ENCODE measurements around the gene DUSP10. TPM values are rescaled to one million over a fixed set of nuclear protein-coding genes. Genes with fewer than 3 reads are reported as not detected.

Gene DUSP10
- total RNA-seq, 1 donor from 2014 or later: 65.8 TPM

- no peak for DNase-seq (ENCODE audit: low read depth)
- TF ChIP-seq CTCF (IDR thresholded peaks at IDR 0.05; ENCODE audit: insufficient read depth, low read length, poor library complexity, severe bottlenecking): no peak
- Histone ChIP-seq H3K36me3 (ENCODE audit: control insufficient read depth, insufficient read depth, low read length) (peaks cover 2% of the 10 kb centered on the region), H3K4me3 (ENCODE audit: low read depth, low read length) (no peak overlapping the region), H3K27me3 (ENCODE audit: control insufficient read depth, insufficient read depth, low read length) (no peaks in the 10 kb centered on the region)
Observed at GRCh38 chr1:221718381-221719277, 23.3 kb downstream of the DUSP10 start.

DNA sequence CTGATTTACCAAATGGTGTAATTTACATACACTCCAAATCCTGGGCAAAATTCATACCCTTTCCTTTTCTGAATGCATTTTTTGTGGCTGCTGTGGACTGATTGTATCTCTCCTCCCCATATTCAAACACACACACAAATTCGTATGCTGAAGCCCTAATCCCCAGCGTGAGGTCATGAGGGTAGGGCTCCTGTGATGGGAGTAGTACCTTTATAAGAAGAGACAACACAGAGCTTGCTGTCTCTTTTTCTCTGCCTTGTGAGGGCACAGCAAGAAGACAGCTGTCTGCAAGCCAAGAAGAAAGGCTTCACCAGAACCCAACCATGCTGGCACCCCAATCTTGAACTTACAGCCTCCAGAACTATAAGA is 24.4 kb downstream of the DUSP10 start:
- no peak for DNase-seq (ENCODE audit: low read depth)
- TF ChIP-seq CTCF (IDR thresholded peaks at IDR 0.05; ENCODE audit: insufficient read depth, low read length, poor library complexity, severe bottlenecking): no peak
- H3K27me3 ChIP-seq (ENCODE audit: control insufficient read depth, insufficient read depth, low read length): no peaks in the 10 kb centered on the region
- H3K36me3 ChIP-seq (ENCODE audit: control insufficient read depth, insufficient read depth, low read length): peaks cover 2% of the 10 kb centered on the region
- H3K4me3 ChIP-seq (ENCODE audit: low read depth, low read length): no peak overlapping the region

- Histone ChIP-seq H3K36me3 (ENCODE audit: control insufficient read depth, insufficient read depth, low read length) (no peaks in the 10 kb centered on the region), H3K27me3 (ENCODE audit: control insufficient read depth, insufficient read depth, low read length) (no peaks in the 10 kb centered on the region), H3K4me3 (ENCODE audit: low read depth, low read length) (no peak overlapping the region)
- DNase-seq (ENCODE audit: low read depth): no peak
- no peak for TF ChIP-seq CTCF (IDR thresholded peaks at IDR 0.05; ENCODE audit: insufficient read depth, low read length, poor library complexity, severe bottlenecking)
Observed at GRCh38 chr1:221716713-221717484, 25.0 kb downstream of the DUSP10 start.

DNA sequence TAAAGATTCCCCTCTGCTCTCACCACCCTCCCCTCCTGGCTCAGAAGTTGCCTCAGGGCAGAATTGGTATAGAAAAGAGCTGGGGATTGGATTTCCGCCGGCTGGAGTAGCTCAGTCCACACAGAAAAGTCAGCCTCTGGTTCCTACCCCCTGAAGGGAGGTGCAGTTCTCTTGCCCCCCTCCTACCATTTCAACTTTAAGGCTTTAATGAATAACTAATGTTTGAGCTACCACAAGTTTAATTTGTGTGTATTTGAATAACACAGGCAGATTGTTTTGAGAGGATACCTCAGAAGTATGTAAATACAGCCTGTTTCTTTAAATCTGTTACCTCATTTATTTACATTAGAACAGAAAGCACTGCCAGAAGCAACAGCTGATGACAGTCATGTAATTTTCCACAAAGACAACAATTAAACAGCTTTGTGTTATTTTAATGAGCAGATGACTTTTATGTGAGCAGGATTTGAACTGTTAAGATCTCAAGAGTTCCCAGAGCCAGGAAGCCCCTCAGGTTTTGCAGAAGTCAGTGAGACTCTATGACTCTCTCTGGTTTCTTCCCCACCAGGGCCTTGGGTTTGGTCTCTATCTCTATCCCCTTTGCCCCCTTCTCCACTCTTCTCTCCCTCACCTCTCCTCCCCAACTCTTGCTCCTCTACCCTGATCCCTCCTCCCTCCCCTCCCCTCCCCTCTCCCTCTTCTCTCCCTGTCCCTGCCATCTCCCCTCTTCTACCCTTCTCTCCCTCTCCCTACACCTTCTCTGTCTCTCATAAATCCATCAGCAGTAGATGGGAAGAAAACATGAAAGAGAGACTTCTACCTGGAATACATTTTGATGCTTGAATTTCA is 26.3 kb downstream of the DUSP10 start:
- H3K36me3 ChIP-seq (ENCODE audit: control insufficient read depth, insufficient read depth, low read length): no peaks in the 10 kb centered on the region
- no peak for DNase-seq (ENCODE audit: low read depth)
- H3K27me3 ChIP-seq (ENCODE audit: control insufficient read depth, insufficient read depth, low read length): no peaks in the 10 kb centered on the region
- H3K4me3 ChIP-seq (ENCODE audit: low read depth, low read length): no peak overlapping the region
- no peak for TF ChIP-seq CTCF (IDR thresholded peaks at IDR 0.05; ENCODE audit: insufficient read depth, low read length, poor library complexity, severe bottlenecking)

DNA sequence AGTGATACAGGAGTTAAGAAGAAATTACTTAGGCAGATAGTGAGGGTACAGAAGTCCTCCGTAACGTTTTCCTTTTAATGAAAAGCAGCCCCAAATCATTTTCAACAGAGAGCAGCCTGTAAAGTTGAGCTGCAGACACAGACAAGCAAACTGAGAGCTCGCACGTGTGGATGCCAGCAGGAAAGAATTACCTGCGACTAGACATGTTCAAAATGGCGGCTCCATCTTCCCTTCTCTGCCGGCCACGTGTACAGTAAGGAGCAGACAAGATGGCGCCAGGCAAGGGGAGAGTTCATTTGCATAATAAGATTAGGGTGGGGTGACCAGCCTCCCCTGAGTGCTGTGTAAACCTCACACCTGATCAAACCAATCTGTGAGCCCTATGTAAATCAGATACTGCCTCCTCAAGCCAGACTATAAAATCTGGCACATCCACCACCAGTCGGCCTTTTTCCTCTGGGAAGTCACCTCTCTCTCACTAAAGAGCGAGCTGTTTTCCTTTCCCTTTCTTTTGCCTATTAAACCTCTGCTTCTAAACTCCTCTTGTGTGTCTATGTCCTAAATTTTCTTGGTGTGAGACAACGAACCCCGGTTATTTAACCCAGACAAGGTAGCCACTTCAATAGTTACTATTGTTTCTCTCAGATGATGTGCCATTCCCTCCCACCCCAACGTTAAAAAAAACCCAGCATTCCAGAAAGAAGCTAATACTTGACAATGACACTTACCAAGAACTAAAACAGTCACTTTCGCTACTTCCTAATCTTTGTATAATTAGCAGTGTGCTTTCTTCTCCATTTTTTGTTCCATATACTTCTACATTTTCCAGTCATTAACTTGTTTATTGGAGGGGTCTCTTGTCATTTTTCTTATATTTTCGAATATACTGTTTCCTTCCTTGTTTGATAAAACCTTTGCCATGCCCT is 27.4 kb downstream of the DUSP10 start:
- no peak for TF ChIP-seq CTCF (IDR thresholded peaks at IDR 0.05; ENCODE audit: insufficient read depth, low read length, poor library complexity, severe bottlenecking)
- no peaks in the 10 kb centered on the region for H3K27me3 ChIP-seq (ENCODE audit: control insufficient read depth, insufficient read depth, low read length)
- no peak for DNase-seq (ENCODE audit: low read depth)
- H3K36me3 ChIP-seq (ENCODE audit: control insufficient read depth, insufficient read depth, low read length): no peaks in the 10 kb centered on the region
- H3K4me3 ChIP-seq (ENCODE audit: low read depth, low read length): no peak overlapping the region

Data from kidney epithelial cell (primary cell).